ENCODE measurements around the gene SLC31A2. TPM values are rescaled to one million over a fixed set of nuclear protein-coding genes. Genes with fewer than 3 reads are reported as not detected.

The SLC31A2 gene
- total and polyA plus RNA-seq, 2 experiments from 2014 or later = 1.8 to 3.8 TPM

GRCh38 chr9:113137196-113138168 lies 13.3 kb upstream of the SLC31A2 start:
- Histone ChIP-seq H3K27me3 (ENCODE audit: insufficient read depth) (no peaks in the 10 kb centered on the region), H3K9me2 (ENCODE audit: insufficient read depth) (no peaks in the 10 kb centered on the region), H3K4me1 (ENCODE audit: insufficient read depth) (no peaks in the 10 kb centered on the region), H2AFZ (no peak overlapping the region), H4K20me1 (replicated peaks; ENCODE audit: insufficient read depth) (no peaks in the 10 kb centered on the region), H3K27ac (ENCODE audit: low read depth) (no peak overlapping the region), H3K79me2 (replicated peaks; ENCODE audit: insufficient read depth) (no peaks in the 10 kb centered on the region), H3K4me2 (no peak overlapping the region), H3K4me3 (no peak overlapping the region), H3F3A (replicated peaks; ENCODE audit: low read depth) (no peaks in the 10 kb centered on the region), H3K36me3 (ENCODE audit: insufficient read depth) (no peaks in the 10 kb centered on the region)
- no peak overlapping the region for H3K4me3 Mint-ChIP-seq
- no peak for TF ChIP-seq CREB1 (CRISPR knock-in tag; IDR thresholded peaks at IDR 0.05; ENCODE audit: low read depth)
- H3K36me3 Mint-ChIP-seq (ENCODE audit: low read depth) = no peaks in the 10 kb centered on the region
- no peak overlapping the region for H3K27ac Mint-ChIP-seq
- DNase-seq (ENCODE audit: low spot score) (no peak), ATAC-seq (no peak)
- peaks cover 5% of the 10 kb centered on the region for H3K4me1 Mint-ChIP-seq
- no peaks in the 10 kb centered on the region for H3K27me3 Mint-ChIP-seq (ENCODE audit: insufficient read depth, low read depth, poor library complexity)
- H3K9me3 Mint-ChIP-seq = peaks cover 14% of the 10 kb centered on the region; the same call in 2 of the 3 replicates

GRCh38 chr9:113138760-113139159 lies 12.0 kb upstream of the SLC31A2 start:
- H3K4me3 Mint-ChIP-seq = no peak overlapping the region
- H3K27me3 Mint-ChIP-seq (ENCODE audit: insufficient read depth, low read depth, poor library complexity) = no peaks in the 10 kb centered on the region
- TF ChIP-seq ETS1 (IDR thresholded peaks at IDR 0.05) (no peak), POLR2AphosphoS5 (IDR thresholded peaks at IDR 0.05; ENCODE audit: low read depth) (no peak), CREB1 (CRISPR knock-in tag; IDR thresholded peaks at IDR 0.05; ENCODE audit: low read depth) (no peak), REST (IDR thresholded peaks at IDR 0.05; ENCODE audit: unreplicated experiment) (no peak), ZNF114 (CRISPR knock-in tag; IDR thresholded peaks at IDR 0.05) (no peak), EZH2phosphoT487 (IDR thresholded peaks at IDR 0.05; ENCODE audit: unreplicated experiment) (no peak), EZH2 (IDR thresholded peaks at IDR 0.05; ENCODE audit: low read depth, unreplicated experiment) (no peak), CTCF (conservative IDR thresholded peaks at IDR 0.05; ENCODE audit: low read depth in 2 of 2) (no peak), NANOG (IDR thresholded peaks at IDR 0.05; ENCODE audit: borderline replicate concordance) (no peak), JUNB (IDR thresholded peaks at IDR 0.05; ENCODE audit: unreplicated experiment) (no peak)

More at GRCh38 chr9:113138760-113139159, 12.0 kb upstream of the SLC31A2 start:
- DNase-seq (ENCODE audit: low spot score) = no peak
- Histone ChIP-seq H2AFZ (no peak overlapping the region), H3K27ac (ENCODE audit: low read depth) (no peak overlapping the region), H3K27me3 (ENCODE audit: insufficient read depth) (no peaks in the 10 kb centered on the region), H3K9me2 (ENCODE audit: insufficient read depth) (no peaks in the 10 kb centered on the region), H4K20me1 (replicated peaks; ENCODE audit: insufficient read depth) (no peaks in the 10 kb centered on the region), H3K4me1 (ENCODE audit: insufficient read depth) (no peaks in the 10 kb centered on the region), H3F3A (replicated peaks; ENCODE audit: low read depth) (no peaks in the 10 kb centered on the region), H3K4me3 (no peak overlapping the region), H3K36me3 (ENCODE audit: insufficient read depth) (no peaks in the 10 kb centered on the region), H3K79me2 (replicated peaks; ENCODE audit: insufficient read depth) (no peaks in the 10 kb centered on the region), H3K4me2 (no peak overlapping the region)
- Mint-ChIP-seq H3K27ac (no peak overlapping the region), H3K4me1 (peaks cover 5% of the 10 kb centered on the region), H3K9me3 (peaks cover 14% of the 10 kb centered on the region; the same call in 2 of the 3 replicates), H3K36me3 (ENCODE audit: low read depth) (no peaks in the 10 kb centered on the region)
- ATAC-seq = no peak
